ENCODE data around the gene ALDH16A1. TPM values are rescaled to one million over a fixed set of nuclear protein-coding genes. Genes with fewer than 3 reads are reported as not detected.

ALDH16A1 gene
- total RNA-seq, 1 experiment from 2014 or later = 34.2 TPM

DNA sequence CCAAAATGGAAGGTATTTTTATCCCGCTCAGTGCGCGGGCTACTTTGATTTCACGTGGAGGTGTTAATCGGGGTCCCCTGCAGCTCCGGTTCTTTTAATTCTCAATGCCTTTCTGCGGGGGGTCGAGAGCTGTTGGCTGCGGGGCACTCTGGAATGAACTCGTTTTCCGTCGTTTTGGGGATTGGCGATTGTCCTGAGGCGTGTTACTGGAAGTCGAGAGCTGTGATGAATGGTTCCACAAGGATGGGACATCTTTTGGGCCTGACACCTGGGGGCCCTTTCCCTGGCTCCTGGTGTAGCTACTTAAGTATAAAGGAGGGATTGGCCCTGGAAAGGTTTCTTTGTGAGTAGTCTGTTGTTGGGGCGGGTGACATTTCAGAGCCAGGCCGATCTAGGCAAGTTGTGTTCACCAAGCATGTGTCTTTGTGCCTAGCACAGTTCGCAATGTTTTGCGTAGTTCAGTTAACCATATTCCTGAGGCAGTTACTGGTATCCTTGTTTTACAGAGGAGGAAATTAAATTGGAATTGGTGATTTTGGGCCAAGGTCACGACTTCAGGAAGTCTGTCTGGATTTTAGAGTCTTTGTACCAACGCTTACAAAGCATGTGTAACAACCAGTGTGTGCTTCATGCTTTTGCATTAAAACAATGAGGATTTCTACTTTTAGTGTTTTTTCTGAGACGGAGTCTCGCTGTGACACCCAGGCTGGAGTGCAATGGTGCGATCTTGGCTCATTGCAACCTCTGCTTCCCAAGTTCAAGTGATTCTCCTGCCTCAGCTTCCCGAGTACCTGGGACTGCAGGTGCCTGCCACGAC lies 35.2 kb downstream of the ALDH16A1 start:
- H3K36me3 Mint-ChIP-seq (ENCODE audit: insufficient read depth, unreplicated experiment) = peaks cover 63% of the 10 kb centered on the region
- no peaks in the 10 kb centered on the region for H3K27me3 Mint-ChIP-seq (ENCODE audit: insufficient read depth, unreplicated experiment)
- POLR2A ChIA-PET = interaction anchor here (0.5 to 3.7 kb wide), 20 partner anchors 9 to 389 kb away, joined by 3 to 69 read pairs (median 4); partner anchors contain the start of genes AKT1S1, ALDH16A1, FUZ and NOSIP
- TF ChIP-seq, protein P1, sequence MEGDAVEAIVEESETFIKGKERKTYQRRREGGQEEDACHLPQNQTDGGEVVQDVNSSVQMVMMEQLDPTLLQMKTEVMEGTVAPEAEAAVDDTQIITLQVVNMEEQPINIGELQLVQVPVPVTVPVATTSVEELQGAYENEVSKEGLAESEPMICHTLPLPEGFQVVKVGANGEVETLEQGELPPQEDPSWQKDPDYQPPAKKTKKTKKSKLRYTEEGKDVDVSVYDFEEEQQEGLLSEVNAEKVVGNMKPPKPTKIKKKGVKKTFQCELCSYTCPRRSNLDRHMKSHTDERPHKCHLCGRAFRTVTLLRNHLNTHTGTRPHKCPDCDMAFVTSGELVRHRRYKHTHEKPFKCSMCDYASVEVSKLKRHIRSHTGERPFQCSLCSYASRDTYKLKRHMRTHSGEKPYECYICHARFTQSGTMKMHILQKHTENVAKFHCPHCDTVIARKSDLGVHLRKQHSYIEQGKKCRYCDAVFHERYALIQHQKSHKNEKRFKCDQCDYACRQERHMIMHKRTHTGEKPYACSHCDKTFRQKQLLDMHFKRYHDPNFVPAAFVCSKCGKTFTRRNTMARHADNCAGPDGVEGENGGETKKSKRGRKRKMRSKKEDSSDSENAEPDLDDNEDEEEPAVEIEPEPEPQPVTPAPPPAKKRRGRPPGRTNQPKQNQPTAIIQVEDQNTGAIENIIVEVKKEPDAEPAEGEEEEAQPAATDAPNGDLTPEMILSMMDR (IDR thresholded peaks at IDR 0.05; ENCODE audit: unreplicated experiment) = no peak
- intact Hi-C loops (cut with micrococcal nuclease) = loop anchor here (5.0 kb wide), 1 partner anchor 36 kb away; the partner anchor contains the start of genes ALDH16A1 and PIH1D1
- H3K27ac Mint-ChIP-seq (ENCODE audit: low read depth, unreplicated experiment) = peak overlapping the region; percentile 99
- BruUV-seq (replicated peaks) = no TSS peak
- H3K9me3 Mint-ChIP-seq (ENCODE audit: unreplicated experiment) = no peaks in the 10 kb centered on the region
- DNase-seq (ENCODE audit: unreplicated experiment) = no peak
- CTCF ChIA-PET = interaction anchor here (0.8 kb wide), 1 partner anchor 188 kb away, joined by 3 read pairs; no protein-coding TSS in a partner anchor
- peak overlapping the region; percentile 95 for H3K4me3 Mint-ChIP-seq (ENCODE audit: unreplicated experiment)
- H3K4me1 Mint-ChIP-seq (ENCODE audit: insufficient read depth, unreplicated experiment) = no peaks in the 10 kb centered on the region

DNA sequence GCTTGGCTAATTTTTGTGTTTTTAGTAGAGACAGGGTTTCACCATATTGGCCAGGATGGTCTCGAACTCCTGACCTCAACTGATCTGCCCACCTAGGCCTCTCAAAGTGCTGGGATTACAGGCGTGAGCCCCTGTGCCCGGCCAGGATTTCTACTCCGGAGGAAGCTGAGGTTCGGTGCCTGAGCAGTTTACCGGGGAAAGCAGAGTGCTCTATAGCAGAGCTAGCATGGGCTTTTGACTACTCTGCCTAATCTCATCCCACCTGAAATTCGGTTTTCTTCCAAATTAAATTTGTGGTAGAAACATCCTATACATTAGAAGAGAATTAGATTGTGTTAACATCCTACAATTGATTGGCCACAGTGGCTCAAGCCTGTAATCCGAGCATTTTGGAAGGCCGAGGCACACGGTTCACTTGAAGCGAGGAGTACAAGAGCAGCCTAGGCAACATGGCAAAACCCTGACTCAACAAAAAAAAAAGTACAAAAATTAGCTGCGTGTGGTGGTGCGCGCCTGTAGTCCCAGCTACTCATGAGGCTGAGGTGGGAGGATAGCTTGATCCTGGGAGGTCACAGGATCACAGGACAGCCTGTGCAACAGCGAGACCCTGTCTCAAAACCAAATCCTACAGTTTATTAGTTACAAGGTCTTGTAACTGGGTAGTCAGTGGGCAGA lies 36.0 kb downstream of the ALDH16A1 start:
- H3K27ac Mint-ChIP-seq (ENCODE audit: low read depth, unreplicated experiment) = peak overlapping the region; percentile 99

DNA sequence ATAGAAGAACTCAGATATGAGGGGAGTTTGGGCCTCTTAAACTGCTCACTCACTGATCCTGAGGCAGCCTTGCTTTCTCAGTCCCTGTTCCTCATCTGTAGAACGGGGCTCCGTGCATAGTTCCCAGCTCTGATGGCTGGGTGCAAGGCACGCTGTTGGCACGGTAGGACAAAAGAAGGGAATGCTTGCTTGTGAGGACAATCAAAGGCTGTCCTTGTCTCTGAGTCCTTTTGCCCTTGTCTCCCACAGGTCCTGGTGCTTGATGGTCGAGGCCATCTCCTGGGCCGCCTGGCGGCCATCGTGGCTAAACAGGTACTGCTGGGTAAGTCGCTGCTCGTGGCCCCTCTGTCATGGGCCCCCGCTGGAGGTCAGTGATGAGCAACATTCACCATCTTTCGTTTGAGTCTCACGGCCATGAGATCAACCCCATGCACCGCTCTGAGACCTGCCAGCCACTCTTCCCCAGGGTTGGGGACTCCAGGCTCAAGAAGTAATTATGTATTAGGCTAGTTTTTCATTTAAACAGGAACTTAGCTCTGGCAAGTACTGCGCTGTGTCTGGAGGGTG lies 36.7 kb downstream of the ALDH16A1 start:
- Mint-ChIP-seq H3K4me1 (ENCODE audit: insufficient read depth, unreplicated experiment) (no peaks in the 10 kb centered on the region), H3K4me3 (ENCODE audit: unreplicated experiment) (peak overlapping the region; percentile 95), H3K27me3 (ENCODE audit: insufficient read depth, unreplicated experiment) (no peaks in the 10 kb centered on the region), H3K9me3 (ENCODE audit: unreplicated experiment) (no peaks in the 10 kb centered on the region), H3K36me3 (ENCODE audit: insufficient read depth, unreplicated experiment) (peaks cover 76% of the 10 kb centered on the region), H3K27ac (ENCODE audit: low read depth, unreplicated experiment) (peak overlapping the region; percentile 99)
- TF ChIP-seq, protein P1 (IDR thresholded peaks at IDR 0.05; ENCODE audit: unreplicated experiment) = no peak
- intact Hi-C loops (cut with micrococcal nuclease) = loop anchor here (5.0 kb wide), 1 partner anchor 37 kb away; the partner anchor contains the start of genes ALDH16A1 and PIH1D1
- ChIA-PET POLR2A (interaction anchor here (0.7 to 3.7 kb wide), 8 partner anchors 8 to 439 kb away, joined by 3 to 69 read pairs (median 6); partner anchors contain the start of genes ALDH16A1, NOSIP, PIH1D1 and PRRG2), CTCF (interaction anchor here (0.8 kb wide), 1 partner anchor 183 kb away, joined by 3 read pairs; no protein-coding TSS in a partner anchor)
- DNase-seq (ENCODE audit: unreplicated experiment) = no peak
- no TSS peak for BruUV-seq (replicated peaks)

More for the DNA sequence above, 36.0 kb downstream of the ALDH16A1 start:
- no peak for DNase-seq (ENCODE audit: unreplicated experiment)
- intact Hi-C loops (cut with micrococcal nuclease) = loop anchor here (5.0 kb wide), 1 partner anchor 37 kb away; the partner anchor contains the start of genes ALDH16A1 and PIH1D1
- Mint-ChIP-seq H3K9me3 (ENCODE audit: unreplicated experiment) (no peaks in the 10 kb centered on the region), H3K36me3 (ENCODE audit: insufficient read depth, unreplicated experiment) (peaks cover 71% of the 10 kb centered on the region), H3K27me3 (ENCODE audit: insufficient read depth, unreplicated experiment) (no peaks in the 10 kb centered on the region), H3K4me1 (ENCODE audit: insufficient read depth, unreplicated experiment) (no peaks in the 10 kb centered on the region), H3K4me3 (ENCODE audit: unreplicated experiment) (peak overlapping the region; percentile 95)
- ChIA-PET CTCF (interaction anchor here (0.6 to 0.8 kb wide), 2 partner anchors 167 to 183 kb away, joined by 3 read pairs; no protein-coding TSS in a partner anchor), POLR2A (interaction anchor here (0.6 to 3.7 kb wide), 16 partner anchors 8 to 612 kb away, joined by 3 to 69 read pairs (median 4); partner anchors contain the start of genes ALDH16A1, NOSIP, PIH1D1 and PRMT1)
- BruUV-seq (replicated peaks) = no TSS peak
- TF ChIP-seq, protein P1 (IDR thresholded peaks at IDR 0.05; ENCODE audit: unreplicated experiment) = no peak
